ENCODE results near the gene MARK2.

- TF ChIP-seq CTCF (IDR thresholded peaks at IDR 0.05): no peak
- TF ChIP-seq POLR2A (IDR thresholded peaks at IDR 0.05): no peak
Measured at GRCh38 chr11:63814383-63814736, 24.6 kb upstream of the MARK2 start.
